Spleen (tissue), 7 donors: ENCODE data around the gene FRMPD2.

Experiments used
- POLR2A ChIP-seq, 3 donors: fragments of 450-650 bp; IDR thresholded peaks; one replicate each; pipeline ENCODE4 v1.5.1; 2017; ENCODE audit warnings: antibody characterized with exemption in 3 of 3, mild to moderate bottlenecking in 1 of 3
- TF ChIP-seq, protein P1 (sequence below), 11 experiments: fragments of 200-600 bp in 7 of 11; fragments of 450-650 bp in 4 of 11; sonication (generic) in 4 of 11; IDR thresholded peaks in 8 of 11; conservative IDR thresholded peaks in 3 of 11; 1 replicate in 7 of 11; 2 replicates in 4 of 11; pipeline versions ENCODE4 v1.4.0 to v1.8.0; 2016 to 2021; ENCODE audit warnings: antibody characterized with exemption in 11 of 11, inconsistent platforms in 4 of 11, mild to moderate bottlenecking in 1 of 11
- donor health status: DM: no; HTN: no; CAD: no; lungs with moderate emphysema.
- donor health status: DM: no; HTN: no; CAD: no.
- donor health status: DM: no; HTN: no; CAD: no.

DNA sequence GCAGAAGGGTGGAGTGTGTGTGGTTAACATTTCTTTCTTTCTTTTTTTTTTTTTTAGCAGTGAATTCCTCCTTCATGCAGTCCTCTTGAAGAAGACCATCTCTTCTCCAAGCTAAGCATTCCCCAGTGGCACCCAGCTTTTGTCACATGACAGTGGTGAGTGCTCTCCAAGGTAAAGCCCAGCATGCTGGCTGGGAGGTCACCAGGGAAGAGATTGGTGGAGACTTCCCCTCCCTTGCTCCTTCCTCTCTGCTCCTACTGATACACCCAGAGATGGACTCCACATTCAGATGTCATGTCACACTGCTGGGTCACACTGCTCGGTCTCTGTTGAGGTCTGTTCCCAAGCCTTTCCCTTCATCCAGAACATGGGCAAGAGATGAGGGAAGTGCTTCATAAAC, 55.3 kb downstream of the FRMPD2 start:
- TF ChIP-seq, protein P1, sequence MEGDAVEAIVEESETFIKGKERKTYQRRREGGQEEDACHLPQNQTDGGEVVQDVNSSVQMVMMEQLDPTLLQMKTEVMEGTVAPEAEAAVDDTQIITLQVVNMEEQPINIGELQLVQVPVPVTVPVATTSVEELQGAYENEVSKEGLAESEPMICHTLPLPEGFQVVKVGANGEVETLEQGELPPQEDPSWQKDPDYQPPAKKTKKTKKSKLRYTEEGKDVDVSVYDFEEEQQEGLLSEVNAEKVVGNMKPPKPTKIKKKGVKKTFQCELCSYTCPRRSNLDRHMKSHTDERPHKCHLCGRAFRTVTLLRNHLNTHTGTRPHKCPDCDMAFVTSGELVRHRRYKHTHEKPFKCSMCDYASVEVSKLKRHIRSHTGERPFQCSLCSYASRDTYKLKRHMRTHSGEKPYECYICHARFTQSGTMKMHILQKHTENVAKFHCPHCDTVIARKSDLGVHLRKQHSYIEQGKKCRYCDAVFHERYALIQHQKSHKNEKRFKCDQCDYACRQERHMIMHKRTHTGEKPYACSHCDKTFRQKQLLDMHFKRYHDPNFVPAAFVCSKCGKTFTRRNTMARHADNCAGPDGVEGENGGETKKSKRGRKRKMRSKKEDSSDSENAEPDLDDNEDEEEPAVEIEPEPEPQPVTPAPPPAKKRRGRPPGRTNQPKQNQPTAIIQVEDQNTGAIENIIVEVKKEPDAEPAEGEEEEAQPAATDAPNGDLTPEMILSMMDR (IDR thresholded peaks at IDR 0.05 in 8 of 11, conservative IDR thresholded peaks at IDR 0.05 in 3 of 11) = no peak
- no peak for TF ChIP-seq POLR2A (IDR thresholded peaks at IDR 0.05)
